ENCODE results near the gene ARR3.
"Not testable (repeated sequence)": the region's sequence is repeated elsewhere in the genome, so short reads cannot be mapped to it uniquely, and the experiment has no call there.

ARR3 gene

GRCh38 chrX:70268034-70268433 is at the start of gene ARR3:
Gene ARR3 (plus strand): TSS chrX:70268334. CDS start chrX:70269386, 1,052 bp downstream.
- DNase-seq (ENCODE audit: low read depth, low spot score), result no peak

- DNase-seq (ENCODE audit: low read depth, low spot score), result no peak
Observed at GRCh38 chrX:70219938-70220764, 48.0 kb upstream of the ARR3 start.

- no peak for DNase-seq (ENCODE audit: low read depth, low spot score)
Observed at GRCh38 chrX:70226048-70226447, 42.1 kb upstream of the ARR3 start.

DNA sequence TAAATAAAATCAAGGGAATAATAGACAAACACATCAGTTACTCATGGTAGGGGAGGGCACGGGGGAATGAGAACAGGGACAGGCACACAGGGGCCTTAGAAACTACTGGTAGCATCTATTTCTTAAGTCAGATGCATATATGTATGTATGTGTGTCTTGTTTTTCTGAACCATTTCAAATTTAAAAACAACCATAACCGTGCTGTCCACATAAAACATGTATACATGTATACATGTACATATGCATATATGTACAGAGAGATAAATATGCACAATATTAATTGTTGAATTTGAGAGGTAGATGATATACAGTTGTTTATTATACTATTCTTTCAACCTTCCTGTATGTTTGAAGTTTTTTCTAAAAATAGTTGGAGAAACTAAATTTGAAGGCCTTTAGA is 41.4 kb upstream of the ARR3 start:
- no peak for DNase-seq (ENCODE audit: low read depth, low spot score)

GRCh38 chrX:70231666-70232065 is 36.5 kb upstream of the ARR3 start:
- DNase-seq (ENCODE audit: low read depth, low spot score), result no peak

GRCh38 chrX:70234355-70234754 is 33.8 kb upstream of the ARR3 start, which contains the start of gene AWAT1:
Gene AWAT1 (plus strand): TSS chrX:70234655. CDS start chrX:70234696, 41 bp downstream.
- DNase-seq (ENCODE audit: low read depth, low spot score), result no peak

DNA sequence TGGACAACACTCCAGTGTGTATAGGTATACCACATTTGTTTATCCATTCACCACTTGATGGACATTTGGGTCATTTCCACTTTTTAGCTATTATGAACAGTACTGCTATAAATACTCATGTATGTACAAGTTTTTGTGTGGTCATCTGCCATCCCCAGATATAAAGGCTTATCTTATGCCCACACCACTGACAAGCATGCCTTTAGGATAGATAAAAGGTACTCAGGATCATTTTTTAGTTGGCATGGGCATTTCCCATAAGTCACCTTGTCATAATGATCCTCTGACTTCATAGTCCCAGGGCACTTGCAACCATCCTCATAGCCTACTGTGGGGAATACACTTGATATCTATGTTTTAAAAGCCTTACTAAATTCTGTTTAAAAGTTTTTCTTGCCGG is 27.4 kb upstream of the ARR3 start:
- no peak for DNase-seq (ENCODE audit: low read depth, low spot score)

DNA sequence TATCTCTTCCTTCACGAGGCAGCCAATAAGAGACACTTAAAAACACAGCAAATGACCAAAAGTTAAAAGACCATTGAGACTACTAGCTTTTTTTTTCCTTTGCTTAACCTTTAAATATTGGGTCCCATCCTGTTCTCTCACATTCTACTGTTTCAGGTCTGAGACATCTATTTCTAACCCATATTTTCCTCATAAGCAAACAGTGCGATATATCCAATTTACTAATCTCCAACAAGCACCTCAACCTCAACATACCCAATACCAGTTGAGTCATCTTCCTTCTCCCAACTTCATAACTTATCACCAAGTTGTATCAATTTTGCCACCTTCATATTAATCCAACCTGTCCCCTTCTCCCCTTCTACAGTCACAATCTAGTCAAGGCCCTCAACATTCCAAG is 26.6 kb upstream of the ARR3 start:
- DNase-seq (ENCODE audit: low read depth, low spot score), result no peak

DNA sequence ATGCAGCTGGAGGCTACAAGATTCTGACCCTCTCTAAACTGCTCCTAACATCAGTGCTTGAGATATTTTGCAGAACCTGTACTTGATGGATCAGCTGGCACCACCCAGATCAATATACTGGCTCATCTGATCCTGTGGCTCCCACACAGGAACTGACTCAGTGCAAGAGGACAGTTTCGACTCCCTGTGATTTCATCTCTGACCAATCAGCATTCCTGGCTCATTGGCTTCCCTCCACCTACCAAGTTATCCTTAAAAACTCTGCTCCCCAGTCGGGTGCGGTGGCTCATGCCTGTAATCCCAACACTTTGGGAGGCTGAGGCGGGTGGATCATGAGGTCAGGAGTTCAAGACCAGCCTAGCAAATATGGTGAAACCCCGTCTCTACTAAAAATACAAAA is 24.5 kb upstream of the ARR3 start:
- not testable (repeated sequence) for DNase-seq (ENCODE audit: low read depth, low spot score)

DNA sequence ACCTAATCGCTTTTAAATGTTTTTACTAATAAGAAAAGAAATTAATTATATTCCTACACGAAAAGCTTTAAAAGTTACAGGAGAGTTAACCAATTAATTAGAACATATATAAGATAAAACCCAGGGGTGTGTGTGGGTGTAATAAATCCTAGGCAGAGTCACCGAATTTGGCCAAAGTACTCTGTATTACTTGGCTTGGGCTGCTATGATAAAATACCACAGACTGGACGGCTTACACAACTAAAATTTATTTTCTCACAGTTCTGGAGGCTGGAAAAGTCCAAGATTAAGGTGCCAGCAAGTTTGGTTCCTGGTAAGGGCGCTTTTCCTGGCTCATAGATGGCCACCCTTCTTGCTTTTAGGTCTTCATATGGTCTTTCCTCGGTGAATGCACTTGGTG is 23.3 kb upstream of the ARR3 start:
- no peak for DNase-seq (ENCODE audit: low read depth, low spot score)

GRCh38 chrX:70247252-70247651 is 20.9 kb upstream of the ARR3 start:
- no peak for DNase-seq (ENCODE audit: low read depth, low spot score)

DNA sequence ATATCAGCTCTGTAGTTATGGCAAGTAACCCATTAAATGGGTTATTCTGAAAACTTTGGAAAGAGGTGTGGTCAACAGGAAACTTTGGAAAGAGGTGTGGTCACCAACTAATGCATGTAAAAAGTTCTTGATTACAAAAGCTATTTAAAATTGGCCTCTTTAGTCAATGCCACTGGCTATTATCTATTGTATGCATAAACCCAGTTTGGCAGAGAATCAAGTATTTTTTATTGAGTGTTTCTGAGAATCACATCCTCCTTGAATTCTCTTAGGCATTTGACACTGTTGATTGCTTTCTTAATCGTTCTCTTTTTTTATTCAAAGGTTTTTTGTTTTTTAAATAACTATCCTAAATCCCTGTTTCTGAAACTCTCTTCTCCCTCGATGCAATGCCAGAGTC is 15.6 kb upstream of the ARR3 start:
- no peak for DNase-seq (ENCODE audit: low read depth, low spot score)

- DNase-seq (ENCODE audit: low read depth, low spot score), result no peak
Observed at GRCh38 chrX:70253377-70254062, 14.6 kb upstream of the ARR3 start.

- no peak for DNase-seq (ENCODE audit: low read depth, low spot score)
Observed at GRCh38 chrX:70254063-70254400, 14.1 kb upstream of the ARR3 start.

- DNase-seq (ENCODE audit: low read depth, low spot score), result no peak
Observed at GRCh38 chrX:70254909-70255308, 13.2 kb upstream of the ARR3 start.

DNA sequence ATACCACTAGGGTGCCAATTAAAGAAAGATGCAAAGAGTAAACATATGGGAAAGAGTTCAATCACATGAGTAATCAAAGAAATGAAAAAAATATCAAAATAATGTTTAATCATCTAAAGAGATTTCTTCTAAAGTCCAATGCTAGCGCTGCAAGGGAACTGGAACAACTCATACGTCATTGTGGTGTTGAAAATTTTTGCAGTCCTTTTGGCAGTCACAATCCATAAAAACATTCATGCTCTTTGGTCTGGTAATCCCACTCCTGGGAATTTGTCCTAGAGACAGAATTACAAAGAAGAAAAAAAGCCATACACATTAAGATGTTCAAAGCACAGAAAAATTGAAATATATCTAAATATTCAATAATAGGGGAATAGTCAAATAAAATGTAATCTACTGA is 12.7 kb upstream of the ARR3 start:
- DNase-seq (ENCODE audit: low read depth, low spot score), result no peak

DNA sequence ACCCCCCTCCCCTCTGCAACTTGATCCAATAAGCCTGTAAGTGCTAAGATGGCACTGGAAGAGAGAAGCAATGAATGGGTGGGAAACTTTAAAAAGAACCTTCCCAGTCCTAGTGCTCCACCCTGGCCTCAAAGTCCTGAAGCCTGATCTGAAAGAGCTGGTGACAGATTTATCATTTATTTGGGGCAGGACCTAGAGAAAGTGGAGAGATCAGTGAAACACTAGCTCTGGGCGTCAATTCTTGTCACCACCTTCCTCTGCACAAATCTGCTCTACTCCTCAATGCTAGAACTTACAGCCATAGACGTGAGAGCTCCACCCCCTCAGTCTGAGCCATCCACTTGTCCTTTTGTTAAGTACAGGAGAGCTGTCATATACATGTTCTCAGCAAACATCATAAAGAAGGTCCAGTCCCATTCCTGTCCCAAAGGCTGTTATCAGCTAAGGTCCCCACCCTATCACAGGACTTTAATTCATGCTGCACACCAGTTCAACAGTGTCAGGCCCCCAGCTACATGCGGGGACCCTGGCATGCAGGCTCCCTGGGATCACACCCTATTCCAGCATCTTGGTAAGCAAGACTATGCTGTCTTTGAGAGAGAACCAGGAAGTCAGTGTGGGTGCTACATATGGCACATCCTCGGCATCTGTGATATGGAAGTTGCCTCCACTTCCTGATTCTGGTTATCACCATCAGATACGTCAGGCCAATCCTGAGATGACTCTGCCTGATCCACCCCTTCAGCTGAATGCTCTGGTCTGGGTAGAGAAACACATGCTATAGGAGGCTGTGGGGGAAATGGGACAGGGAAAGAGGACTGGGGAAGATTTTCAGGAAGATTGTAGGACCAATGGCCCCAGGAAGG is 10.5 kb upstream of the ARR3 start:
- DNase-seq (ENCODE audit: low read depth, low spot score), result no peak

DNA sequence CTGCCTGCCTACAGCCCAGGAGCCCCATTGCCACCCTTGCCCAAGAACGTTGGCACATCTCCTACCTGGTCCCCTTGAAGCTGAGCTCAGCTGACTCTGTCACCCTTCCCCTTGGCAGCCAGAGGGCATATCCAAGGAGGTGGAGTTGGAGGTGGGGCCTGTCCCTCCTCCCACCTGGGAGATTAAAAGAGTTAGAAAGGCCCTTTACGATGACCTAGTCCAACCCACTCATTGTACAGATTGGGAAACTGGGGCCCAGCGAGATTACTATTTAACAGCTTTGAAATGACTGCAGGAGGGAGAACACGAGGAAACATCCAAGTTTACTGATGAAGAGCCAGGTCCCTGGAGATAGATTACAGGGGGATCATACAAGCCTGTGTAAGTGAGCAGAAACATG is 8.0 kb upstream of the ARR3 start, which contains the start of gene P2RY4:
TSS of gene P2RY4 (minus strand) at position 101 of the 400 bp plus-strand sequence. CDS start 580 bp downstream, outside the sequence.
- no peak for DNase-seq (ENCODE audit: low read depth, low spot score)

DNA sequence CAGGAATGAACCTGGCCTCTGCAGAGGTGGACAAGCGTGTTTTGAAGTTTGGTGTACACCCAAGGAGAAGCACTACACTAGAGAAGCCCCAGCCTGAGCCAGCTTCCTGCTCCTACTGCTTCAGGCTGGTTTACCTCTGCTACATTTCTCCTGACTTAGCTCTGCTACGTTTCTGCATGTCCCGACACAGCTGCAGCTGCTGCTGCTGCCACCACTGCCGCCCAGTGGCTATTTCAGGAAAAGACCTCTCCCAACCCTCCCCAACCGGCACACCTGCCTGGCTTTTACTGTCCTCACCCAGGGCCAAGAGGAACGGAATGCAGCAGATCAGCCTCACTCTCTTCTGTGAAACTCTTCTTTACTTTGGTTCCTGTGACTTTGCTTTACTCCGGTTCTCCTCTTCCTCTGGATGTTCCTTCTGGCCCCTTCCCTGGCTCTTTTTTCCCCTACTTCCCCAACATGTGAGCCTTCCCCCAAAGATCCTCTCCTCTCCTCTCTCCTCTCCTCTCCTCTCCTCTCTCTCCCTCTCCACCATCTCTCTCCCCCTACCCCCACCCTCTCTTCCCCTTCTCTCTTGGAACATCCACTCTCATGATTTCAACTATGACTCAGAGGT is 5.1 kb upstream of the ARR3 start:
- no peak for DNase-seq (ENCODE audit: low read depth, low spot score)

DNA sequence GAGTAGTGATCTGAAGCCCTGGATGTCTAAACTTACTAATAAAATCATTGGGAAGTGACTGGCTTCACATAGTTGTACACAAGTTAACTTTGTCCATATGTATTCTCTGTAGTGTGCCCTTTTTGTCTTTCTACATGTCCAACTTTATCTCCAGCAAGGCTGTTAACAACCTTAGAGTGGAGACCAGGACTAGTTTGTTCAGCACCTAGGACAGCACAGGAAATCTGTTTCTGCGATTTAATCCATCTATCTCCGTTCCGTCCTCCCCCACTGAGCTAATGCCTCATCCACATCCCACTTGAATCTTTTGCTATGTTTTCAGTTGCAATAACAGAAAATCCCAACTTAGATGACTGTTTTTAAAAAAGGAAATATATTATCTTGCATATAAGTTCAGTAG is 3.4 kb upstream of the ARR3 start:
- DNase-seq (ENCODE audit: low read depth, low spot score), result no peak

GRCh38 chrX:70274029-70274428 is 5.9 kb downstream of the ARR3 start:
- DNase-seq (ENCODE audit: low read depth, low spot score), result not testable (repeated sequence)

DNA sequence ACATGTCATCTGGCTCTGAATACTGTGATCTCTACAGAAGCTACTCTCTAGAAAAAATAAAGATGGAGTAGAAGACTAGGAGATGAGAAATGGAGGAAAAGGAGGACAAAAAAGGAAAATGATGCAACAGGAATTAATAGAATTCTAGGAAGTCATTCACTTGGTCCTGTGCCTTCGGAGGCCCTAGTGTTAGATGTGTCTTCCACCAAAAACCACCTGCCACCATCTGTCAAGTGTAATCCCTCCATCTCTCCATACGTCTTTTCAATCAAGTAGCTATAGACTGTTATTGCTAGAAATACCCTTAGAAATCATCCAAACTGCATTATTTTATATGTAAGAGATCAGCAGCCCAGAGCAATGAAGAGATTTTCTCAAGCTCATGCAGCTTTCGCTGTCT is 10.9 kb downstream of the ARR3 start:
- no peak for DNase-seq (ENCODE audit: low read depth, low spot score)

Measured in smooth muscle cell of the brain vasculature (primary cell).